Glutamatergic neuron (in vitro differentiated cells): Measurements from ENCODE around the gene KCNMA1. TPM values are rescaled to one million over a fixed set of nuclear protein-coding genes. Genes with fewer than 3 reads are reported as not detected.

Source experiments
- DNase-seq: peaks from one replicate; pipeline ENCODE4 v3.0.0; 2022
- H3K27ac Mint-ChIP-seq: one replicate; pipeline ENCODE4 v1.8.0; 2020; ENCODE audit warnings: mild to moderate bottlenecking, mixed read lengths, inconsistent platforms; ENCODE audit not compliant: unreplicated experiment
- H3K27me3 Mint-ChIP-seq: one replicate; pipeline ENCODE4 v1.8.0; 2020; ENCODE audit warnings: mild to moderate bottlenecking, moderate library complexity, mixed read lengths, inconsistent platforms; ENCODE audit not compliant: unreplicated experiment
- H3K36me3 Mint-ChIP-seq: one replicate; pipeline ENCODE4 v1.8.0; 2020; ENCODE audit warnings: mild to moderate bottlenecking, mixed read lengths, inconsistent platforms; ENCODE audit not compliant: unreplicated experiment
- H3K4me1 Mint-ChIP-seq: one replicate; pipeline ENCODE4 v1.8.0; 2020; ENCODE audit warnings: mild to moderate bottlenecking, low read depth, mixed read lengths, inconsistent platforms; ENCODE audit not compliant: unreplicated experiment
- H3K4me3 Mint-ChIP-seq: one replicate; pipeline ENCODE4 v1.8.0; 2020; ENCODE audit warnings: mild to moderate bottlenecking, mixed read lengths, inconsistent platforms; ENCODE audit not compliant: unreplicated experiment
- H3K9me3 Mint-ChIP-seq: one replicate; pipeline ENCODE4 v1.8.0; 2020; ENCODE audit warnings: mild to moderate bottlenecking, moderate library complexity, mixed read lengths, inconsistent platforms; ENCODE audit not compliant: unreplicated experiment
- total RNA-seq: library from RNA; stranded (reverse); fragmentation: NEBNext Ultra II Directional; extraction: Animal tissue kit (Norgen Biotek cat#: 25700); gene quantifications from one replicate; pipeline ENCODE4 v1.2.1, GENCODE V29; 2021; ENCODE audit not compliant: unreplicated experiment
- TF ChIP-seq, protein P1 (sequence below): fragments of 200-600 bp; sonication (generic); IDR thresholded peaks from one replicate; pipeline ENCODE4 v1.5.0; 2021; ENCODE audit not compliant: partially characterized antibody, unreplicated experiment

The KCNMA1 gene
- total RNA-seq, 1 donor from 2014 or later, result 3.2 TPM

DNA sequence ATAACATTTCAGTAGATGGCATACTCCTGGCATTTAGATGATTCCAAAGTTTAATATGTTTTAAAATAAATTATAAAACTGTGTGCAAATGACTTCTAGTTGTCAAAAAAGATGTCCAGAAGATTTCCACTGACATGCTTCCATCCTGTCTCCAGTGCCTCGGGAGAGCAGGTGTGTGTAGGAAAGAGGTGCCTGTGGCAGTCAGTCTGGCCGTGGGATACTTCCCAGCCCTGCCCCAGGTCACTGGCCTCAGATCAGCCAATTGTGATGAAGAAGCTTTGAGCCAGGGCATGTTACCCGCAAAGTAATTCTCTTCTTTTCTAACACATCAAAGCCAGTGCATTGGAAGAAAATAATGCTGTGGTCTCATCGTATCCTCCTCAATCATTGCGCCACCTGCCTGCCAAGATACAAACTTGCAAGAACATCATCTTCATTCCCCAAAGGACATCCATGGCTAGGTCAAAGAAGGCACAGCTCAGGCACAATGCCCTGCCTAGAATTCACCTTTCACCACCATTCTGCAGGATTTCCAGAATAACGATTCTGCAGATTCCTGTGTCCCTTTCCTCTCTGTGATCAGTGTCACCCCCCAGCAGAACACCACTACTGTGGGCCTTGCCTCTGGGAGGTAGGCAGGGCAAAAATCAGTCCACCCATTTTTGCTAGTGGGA lies 6.3 kb upstream of the KCNMA1 start:
- Mint-ChIP-seq H3K27me3 (peaks cover 4% of the 10 kb centered on the region), H3K9me3 (peaks cover 2% of the 10 kb centered on the region), H3K4me1 (no peaks in the 10 kb centered on the region), H3K4me3 (no peak overlapping the region), H3K36me3 (peaks cover 7% of the 10 kb centered on the region), H3K27ac (no peak overlapping the region)
- peak; percentile 40 for DNase-seq
- TF ChIP-seq, protein P1, sequence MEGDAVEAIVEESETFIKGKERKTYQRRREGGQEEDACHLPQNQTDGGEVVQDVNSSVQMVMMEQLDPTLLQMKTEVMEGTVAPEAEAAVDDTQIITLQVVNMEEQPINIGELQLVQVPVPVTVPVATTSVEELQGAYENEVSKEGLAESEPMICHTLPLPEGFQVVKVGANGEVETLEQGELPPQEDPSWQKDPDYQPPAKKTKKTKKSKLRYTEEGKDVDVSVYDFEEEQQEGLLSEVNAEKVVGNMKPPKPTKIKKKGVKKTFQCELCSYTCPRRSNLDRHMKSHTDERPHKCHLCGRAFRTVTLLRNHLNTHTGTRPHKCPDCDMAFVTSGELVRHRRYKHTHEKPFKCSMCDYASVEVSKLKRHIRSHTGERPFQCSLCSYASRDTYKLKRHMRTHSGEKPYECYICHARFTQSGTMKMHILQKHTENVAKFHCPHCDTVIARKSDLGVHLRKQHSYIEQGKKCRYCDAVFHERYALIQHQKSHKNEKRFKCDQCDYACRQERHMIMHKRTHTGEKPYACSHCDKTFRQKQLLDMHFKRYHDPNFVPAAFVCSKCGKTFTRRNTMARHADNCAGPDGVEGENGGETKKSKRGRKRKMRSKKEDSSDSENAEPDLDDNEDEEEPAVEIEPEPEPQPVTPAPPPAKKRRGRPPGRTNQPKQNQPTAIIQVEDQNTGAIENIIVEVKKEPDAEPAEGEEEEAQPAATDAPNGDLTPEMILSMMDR, result peak; percentile 69

DNA sequence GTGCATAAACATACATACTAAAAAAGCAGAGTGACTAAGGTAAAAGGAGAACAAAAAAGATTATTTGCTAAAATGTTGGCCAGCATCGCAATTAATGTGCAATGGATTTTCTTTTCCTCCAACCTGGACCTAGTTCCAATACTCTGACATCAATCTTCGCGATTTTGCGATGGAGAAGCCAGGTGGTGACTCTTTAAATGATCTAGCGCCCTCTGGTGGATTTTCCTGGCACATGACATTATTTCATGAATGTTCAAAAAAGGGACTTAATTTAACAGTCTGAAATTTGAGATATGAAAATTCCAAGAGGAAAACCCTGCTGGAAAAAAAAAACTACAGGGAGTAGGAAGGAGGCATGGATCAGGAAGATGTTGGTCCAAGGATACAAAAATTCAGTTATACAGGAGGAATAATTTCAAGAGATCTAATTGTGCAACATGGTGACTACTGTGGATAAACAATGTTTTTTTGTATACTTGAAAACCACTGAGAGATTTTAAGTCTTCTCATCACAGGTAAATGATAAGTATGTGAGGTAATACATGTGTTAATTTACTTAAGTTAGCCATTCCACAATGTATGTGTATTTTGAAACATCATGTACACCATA lies 4.3 kb upstream of the KCNMA1 start:
- TF ChIP-seq, protein P1, result peak; percentile 95
- Mint-ChIP-seq H3K27ac (no peak overlapping the region), H3K27me3 (peaks cover 10% of the 10 kb centered on the region)

DNA sequence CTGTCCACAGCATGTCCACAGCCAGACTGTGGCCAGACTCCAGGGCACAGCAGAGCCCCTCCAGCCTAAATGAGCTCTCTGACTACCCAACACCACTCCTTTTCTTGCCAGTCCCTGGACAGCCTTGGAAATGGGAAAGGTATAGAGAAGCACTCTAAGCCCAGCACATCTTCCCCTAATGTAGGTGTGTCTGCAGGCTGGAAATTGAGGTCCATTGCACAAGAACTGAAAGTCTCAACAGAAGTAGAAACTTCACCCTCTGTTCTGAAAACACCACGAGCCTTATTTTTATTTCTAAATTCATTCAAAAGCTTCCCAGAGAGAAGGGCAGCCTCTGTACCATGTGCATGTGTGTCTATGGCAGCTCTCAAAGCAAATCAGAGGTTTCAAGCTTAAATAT lies 3.7 kb upstream of the KCNMA1 start:
- no peak overlapping the region for H3K4me3 Mint-ChIP-seq
- no peak overlapping the region for H3K27ac Mint-ChIP-seq
- TF ChIP-seq, protein P1, result no peak
- H3K27me3 Mint-ChIP-seq, result peaks cover 14% of the 10 kb centered on the region
- H3K4me1 Mint-ChIP-seq, result no peaks in the 10 kb centered on the region
- DNase-seq, result no peak
- H3K36me3 Mint-ChIP-seq, result peaks cover 6% of the 10 kb centered on the region
- H3K9me3 Mint-ChIP-seq, result peaks cover 6% of the 10 kb centered on the region

More for the DNA sequence above, 4.3 kb upstream of the KCNMA1 start:
- H3K36me3 Mint-ChIP-seq, result peaks cover 7% of the 10 kb centered on the region
- peaks cover 3% of the 10 kb centered on the region for H3K9me3 Mint-ChIP-seq
- peak; percentile 43 for DNase-seq
- H3K4me1 Mint-ChIP-seq, result no peaks in the 10 kb centered on the region
- no peak overlapping the region for H3K4me3 Mint-ChIP-seq

DNA sequence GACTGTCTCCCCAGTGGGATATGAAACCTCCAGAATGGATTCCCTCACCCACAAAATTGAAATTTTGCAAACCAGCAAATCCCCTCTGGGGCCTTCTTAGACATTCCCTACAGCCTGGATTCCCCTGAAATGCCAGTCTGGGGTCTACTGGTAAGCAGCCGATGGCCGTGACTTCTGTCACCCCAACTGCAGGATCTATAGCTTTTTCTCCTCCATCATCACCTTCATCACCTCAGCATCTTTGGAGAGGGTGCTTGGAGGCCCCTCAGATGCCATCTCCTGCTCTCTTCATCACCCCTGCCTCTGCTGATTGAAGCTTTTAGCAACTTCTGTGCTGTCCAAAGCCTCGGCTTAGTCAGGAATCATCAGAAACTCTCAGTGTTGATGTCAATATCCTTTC lies 2.6 kb upstream of the KCNMA1 start:
- TF ChIP-seq, protein P1, result no peak
- no peak for DNase-seq
- H3K36me3 Mint-ChIP-seq, result no peaks in the 10 kb centered on the region
- H3K4me1 Mint-ChIP-seq, result peaks cover 4% of the 10 kb centered on the region
- no peak overlapping the region for H3K27ac Mint-ChIP-seq
- H3K27me3 Mint-ChIP-seq, result peaks cover 20% of the 10 kb centered on the region
- H3K4me3 Mint-ChIP-seq, result no peak overlapping the region
- H3K9me3 Mint-ChIP-seq, result peaks cover 9% of the 10 kb centered on the region

DNA sequence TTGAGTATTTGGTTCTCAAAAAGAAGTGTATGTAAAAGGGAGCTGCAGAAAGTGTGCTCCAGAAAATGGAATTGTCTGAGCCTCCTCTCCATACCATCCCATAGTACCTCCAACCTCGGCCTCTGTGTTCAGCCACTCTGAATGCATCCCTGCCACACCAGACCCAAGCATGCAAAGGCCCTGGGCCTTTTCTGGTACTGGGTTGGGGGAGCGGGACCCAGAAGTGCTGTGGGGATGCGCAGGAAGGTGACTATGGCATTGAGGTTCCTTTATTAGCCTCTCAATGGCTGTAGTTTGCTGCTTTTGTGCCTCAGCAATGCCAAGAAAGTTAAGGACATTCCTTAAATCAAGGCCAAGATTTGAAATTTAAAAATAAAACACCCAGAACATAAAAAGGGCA lies 2.1 kb upstream of the KCNMA1 start:
- TF ChIP-seq, protein P1, result no peak
- H3K36me3 Mint-ChIP-seq, result no peaks in the 10 kb centered on the region
- no peak overlapping the region for H3K27ac Mint-ChIP-seq
- peaks cover 4% of the 10 kb centered on the region for H3K4me1 Mint-ChIP-seq
- H3K9me3 Mint-ChIP-seq, result peaks cover 9% of the 10 kb centered on the region
- H3K27me3 Mint-ChIP-seq, result peaks cover 20% of the 10 kb centered on the region
- DNase-seq, result no peak
- no peak overlapping the region for H3K4me3 Mint-ChIP-seq
